ENCODE measurements around the gene RET. TPM values are rescaled to one million over a fixed set of nuclear protein-coding genes. Genes with fewer than 3 reads are reported as not detected.

Gene RET
- total and polyA plus RNA-seq, 2 of the 8 experiments (the other 6 are each of a cell fraction or from before 2014, with no cell fraction given) = 6.7 to 8.4 TPM

DNA sequence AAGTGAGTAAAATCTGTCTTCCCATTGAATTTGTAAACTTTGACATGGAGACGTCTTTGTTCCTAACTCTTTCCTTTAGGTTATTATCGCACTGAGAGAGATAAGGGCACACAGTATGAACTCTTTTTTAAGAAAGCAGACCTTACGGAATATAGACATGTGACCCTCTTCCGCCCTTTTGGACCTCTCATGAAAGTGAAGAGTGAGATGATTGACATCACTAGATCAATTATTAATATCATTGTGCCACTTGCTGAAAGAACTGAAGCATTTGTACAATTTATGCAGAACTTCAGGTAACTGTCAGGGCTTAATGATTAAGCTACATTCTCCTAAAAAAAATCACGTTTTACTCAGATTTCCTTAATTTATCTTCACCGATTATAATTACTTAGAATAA lies 81.8 kb downstream of the RET start:
- Histone ChIP-seq H3K79me1 (ENCODE audit: low read depth, low read length) (no peaks in the 10 kb centered on the region), H3K9ac (replicated peaks in 1 of 4; ENCODE audit: extremely low read depth in 1 of 4, low read depth in 3 of 4, low read length in 3 of 4) (no peak overlapping the region), H2BK15ac (ENCODE audit: low read length) (no peak overlapping the region), H3K23ac (ENCODE audit: insufficient read length) (no peak overlapping the region), H4K8ac (ENCODE audit: extremely low read depth, insufficient read depth, low read length) (no peak overlapping the region), H4K91ac (replicated peaks; ENCODE audit: insufficient read length, low read length) (no peak overlapping the region), H2BK120ac (replicated peaks; ENCODE audit: low read depth, low read length) (no peak overlapping the region), H3K36me3 (ENCODE audit: control insufficient read depth in 2 of 4, insufficient read depth in 4 of 4, low read length in 3 of 4) (no peaks in the 10 kb centered on the region), H3K27ac (ENCODE audit: low read depth, low read length) (no peak overlapping the region), H3K14ac (ENCODE audit: insufficient read length) (no peak overlapping the region), H2BK5ac (ENCODE audit: low read depth, low read length) (no peak overlapping the region), H3K23me2 (ENCODE audit: low read depth, low read length) (no peaks in the 10 kb centered on the region), H3K4ac (replicated peaks; ENCODE audit: insufficient read length, low read depth, low read length) (no peak overlapping the region), H2BK12ac (ENCODE audit: low read depth, low read length) (no peak overlapping the region), H4K20me1 (replicated peaks in 1 of 2; ENCODE audit: control insufficient read depth in 1 of 2, insufficient read depth in 2 of 2, low read length in 2 of 2) (no peaks in the 10 kb centered on the region), H2AK5ac (ENCODE audit: low read depth, low read length) (no peak overlapping the region), H3K79me2 (ENCODE audit: control insufficient read depth in 1 of 2, insufficient read depth in 2 of 2, low read length in 2 of 2) (no peaks in the 10 kb centered on the region), H4K5ac (ENCODE audit: insufficient read length, low read depth, low read length) (no peak overlapping the region), H3K4me2 (ENCODE audit: insufficient read depth in 1 of 2, low read depth in 2 of 2, low read length in 2 of 2) (no peak overlapping the region), H3K4me1 (replicated peaks in 1 of 4; ENCODE audit: control insufficient read depth in 3 of 4, insufficient read depth in 4 of 4, low read length in 3 of 4) (no peaks in the 10 kb centered on the region), H3K18ac (ENCODE audit: extremely low read depth, low read length) (no peak overlapping the region), H2BK20ac (ENCODE audit: low read length) (no peak overlapping the region), H3K56ac (replicated peaks; ENCODE audit: insufficient read length, low read depth, low read length) (no peak overlapping the region), H2AFZ (ENCODE audit: low read length) (no peak overlapping the region), H3K4me3 (ENCODE audit: extremely low read depth in 1 of 4, insufficient read depth in 2 of 4, low read depth in 3 of 4, low read length in 4 of 4) (no peak overlapping the region), H3K27me3 (replicated peaks in 1 of 4; ENCODE audit: control insufficient read depth in 3 of 4, extremely low read depth in 1 of 4, insufficient read depth in 3 of 4, low read length in 3 of 4) (no peaks in the 10 kb centered on the region), H3K9me3 (ENCODE audit: insufficient read depth in 2 of 2, low read depth in 1 of 2, low read length in 1 of 2) (no peaks in the 10 kb centered on the region)
- POLR2A ChIA-PET (ENCODE audit: partially characterized antibody) = no interaction called here
- 96% methylated on average over 6 of the region's 6 CpGs; no CpG with 5 or more reads in 1 of the 2 experiments for WGBS, 2 experiments (ENCODE audit: extremely low coverage in 1 of 2, insufficient coverage in 1 of 2, insufficient read length in 1 of 2, insufficient replicate concordance in 2 of 2, low coverage in 1 of 2, low lambda C conversion rate in 2 of 2, missing lambda C conversion rate in 1 of 2)
- CTCF ChIA-PET (ENCODE audit: partially characterized antibody) = no interaction called here
- DNase-seq (ENCODE audit: low read depth in 1 of 2, low spot score in 2 of 2) = no peak
- no peak for FAIRE-seq
- TF ChIP-seq SP2 (IDR thresholded peaks at IDR 0.05; ENCODE audit: low read length) (no peak), JUND (IDR thresholded peaks at IDR 0.05; ENCODE audit: low read length) (no peak), TEAD4 (IDR thresholded peaks at IDR 0.05; ENCODE audit: low read depth, low read length) (no peak), NRF1 (IDR thresholded peaks at IDR 0.05; ENCODE audit: low read depth, low read length) (no peak), ASH2L (IDR thresholded peaks at IDR 0.05; ENCODE audit: low read length) (no peak), SIN3A (conservative IDR thresholded peaks at IDR 0.05 in 1 of 2, IDR thresholded peaks at IDR 0.05 in 1 of 2; ENCODE audit: low read depth in 1 of 2, low read length in 2 of 2) (no peak)

Measured in H1 (cell line).